GM11168 (cell line): ENCODE results near the gene GCA.

Experiments
- in situ Hi-C: fragments of 300-500 bp; cut with MboI; formaldehyde crosslinking; loops from one replicate; pipeline ENCODE4 v1.12.0; 2022; ENCODE audit warnings: low sequenced_read_pairs; ENCODE audit not compliant: unreplicated experiment

GCA gene

DNA sequence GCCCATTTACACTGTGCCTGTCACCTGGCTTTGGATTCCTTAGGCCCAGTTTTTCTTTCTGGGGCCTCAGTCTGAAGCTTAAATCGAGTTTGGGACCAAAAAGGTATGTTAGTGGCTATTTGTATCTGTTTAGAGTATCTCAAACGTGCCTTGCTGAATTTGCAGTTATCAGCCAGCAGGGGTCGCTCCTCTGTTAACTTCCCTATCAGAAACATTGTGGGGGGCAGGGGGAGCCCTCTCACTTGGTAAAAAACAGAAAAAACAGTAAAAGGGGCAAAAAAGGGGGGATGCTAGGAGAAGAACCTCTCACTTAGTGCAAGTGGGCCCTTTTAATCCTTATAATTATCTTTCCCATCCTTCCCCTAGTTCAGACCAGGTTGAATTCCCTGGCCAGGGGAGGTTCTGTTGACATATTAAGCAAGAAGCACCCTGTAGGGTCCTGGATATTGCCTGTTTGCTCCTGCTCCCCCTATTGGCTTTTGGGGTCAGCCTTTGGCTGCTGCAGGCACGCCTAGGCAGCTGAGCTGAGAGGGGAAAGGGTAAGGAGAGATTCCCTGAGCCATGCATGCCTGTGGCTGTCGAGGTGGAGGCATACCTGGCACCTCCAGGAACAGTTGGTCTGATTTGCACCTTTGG lies 16.7 kb upstream of the GCA start:
- in situ Hi-C loops = no loop called here

DNA sequence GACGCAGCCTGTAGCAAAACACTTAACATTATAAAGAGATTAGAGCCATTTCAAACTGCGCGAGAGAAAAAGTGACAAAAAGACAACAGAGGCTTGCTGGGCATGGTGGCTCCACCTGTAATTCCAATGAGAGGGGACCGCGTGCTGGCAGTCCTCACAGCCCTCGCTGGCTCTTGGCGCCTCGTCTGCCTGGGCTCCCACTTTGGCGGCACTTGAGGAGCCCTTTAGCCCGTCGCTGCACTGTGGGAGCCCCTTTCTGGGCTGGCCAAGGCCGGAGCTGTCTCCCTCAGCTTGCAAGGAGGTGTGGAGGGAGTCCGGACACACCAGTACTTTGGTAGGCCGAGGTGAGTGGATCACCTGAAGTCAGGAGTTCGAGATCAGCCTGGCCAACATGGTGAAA lies 16.1 kb upstream of the GCA start:
- in situ Hi-C loops = no loop called here

DNA sequence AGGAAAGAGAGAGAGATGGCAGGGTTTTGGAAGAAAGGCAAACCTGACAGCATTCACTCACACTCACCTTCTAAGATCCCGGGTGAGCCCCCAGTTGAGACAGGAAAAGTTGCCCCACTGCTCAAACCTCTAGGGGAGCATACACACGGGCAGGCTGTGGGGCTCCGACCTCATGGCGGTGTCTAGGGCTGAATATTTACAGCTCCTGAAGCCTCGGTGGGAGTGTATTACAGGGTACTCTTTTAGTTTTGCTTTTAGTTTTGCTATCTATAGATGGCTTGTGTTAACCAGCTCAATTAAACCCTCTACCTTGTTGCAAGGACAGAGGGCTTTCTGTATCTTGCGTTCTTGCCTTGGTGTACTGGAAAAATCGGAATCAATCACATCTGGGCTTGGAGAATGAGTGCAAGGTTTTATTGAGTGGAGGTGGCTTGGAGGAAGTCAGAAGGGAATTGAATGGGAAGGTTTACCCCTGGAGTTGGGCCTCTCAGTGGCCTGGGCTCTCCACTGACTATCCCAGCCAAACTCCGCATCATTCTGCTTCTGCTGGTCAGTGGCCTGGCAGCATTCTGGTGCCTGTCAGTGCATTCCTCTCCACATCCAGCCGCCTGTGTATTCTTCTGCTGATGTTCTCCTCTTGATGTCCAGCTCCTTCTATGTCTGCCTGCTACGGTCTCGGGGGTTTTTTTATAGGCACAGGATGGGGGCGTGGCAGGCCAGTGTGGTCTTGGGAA lies 15.3 kb upstream of the GCA start:
- in situ Hi-C loops = no loop called here

DNA sequence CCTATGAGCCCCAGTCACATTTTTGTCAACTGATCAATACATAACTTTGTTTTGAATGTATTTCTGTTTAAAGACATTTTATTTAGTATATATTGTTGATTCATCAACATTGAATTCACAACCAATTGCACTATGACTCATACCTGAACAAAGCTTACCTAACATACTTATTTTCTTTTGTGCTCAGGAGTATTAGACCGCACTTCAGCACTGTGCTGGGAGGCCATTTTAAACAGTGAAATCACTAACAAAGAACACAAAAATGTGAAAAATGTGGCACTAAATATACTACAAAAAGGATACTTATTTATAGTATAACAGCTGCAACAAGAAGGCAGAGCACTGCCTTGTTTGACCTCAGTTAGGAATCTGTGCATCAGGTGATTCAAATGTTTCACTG lies 13.1 kb upstream of the GCA start:
- in situ Hi-C loops = no loop called here

DNA sequence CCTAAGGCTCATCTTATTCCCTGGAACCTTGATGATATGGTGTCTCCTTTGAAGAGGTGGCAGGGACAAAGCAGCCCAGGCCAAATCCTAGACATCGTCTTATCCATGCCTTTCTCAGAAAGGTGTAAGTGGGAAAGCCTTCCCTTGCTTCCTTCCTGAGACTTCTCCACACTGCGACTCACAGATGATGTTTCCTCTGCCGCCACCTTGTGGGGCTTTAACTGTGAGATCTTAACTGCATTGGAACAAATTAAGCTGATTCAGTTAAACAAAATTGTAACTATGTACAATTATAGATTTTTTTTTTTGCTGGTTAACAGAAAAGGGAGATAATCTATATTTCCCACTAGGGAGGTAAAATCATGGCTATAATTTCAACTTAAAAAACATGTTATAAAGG lies 10.0 kb upstream of the GCA start:
- in situ Hi-C loops = no loop called here

DNA sequence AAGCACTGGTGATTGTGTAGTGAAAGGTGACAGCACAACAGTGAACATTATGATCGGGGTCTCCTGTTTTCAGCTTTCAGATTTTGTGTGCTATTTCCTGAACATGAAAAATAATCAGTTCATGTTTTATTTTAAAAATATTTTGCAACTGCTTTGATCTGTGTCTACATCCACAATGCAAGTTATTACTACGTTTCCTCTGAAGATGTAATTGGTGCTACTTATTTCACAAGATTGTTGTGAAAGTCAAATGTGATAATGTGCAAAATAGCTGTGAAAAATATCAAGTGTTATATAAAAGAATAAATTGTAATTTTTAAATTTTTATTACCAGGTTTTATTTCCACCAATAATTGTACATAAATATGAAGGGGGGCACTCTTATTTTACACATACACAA lies 6.1 kb upstream of the GCA start:
- in situ Hi-C loops = no loop called here

DNA sequence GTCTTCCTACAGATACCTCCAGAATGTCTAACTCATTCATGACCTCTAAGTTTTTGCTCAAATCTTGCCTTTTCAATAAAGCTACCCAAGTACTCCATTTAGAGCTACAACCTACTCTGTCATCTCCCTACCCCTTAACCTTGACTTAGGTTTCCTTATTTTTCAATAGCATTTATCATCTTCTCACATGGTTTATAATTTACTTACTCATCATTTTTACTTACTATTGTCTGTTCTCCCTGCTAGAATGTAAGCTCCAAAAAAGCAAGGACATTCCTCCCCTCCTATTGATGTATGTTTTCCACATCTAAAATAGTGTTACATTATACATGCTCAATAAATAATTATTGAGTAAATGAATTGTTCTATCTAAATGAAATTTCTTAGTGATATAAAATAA lies 3.1 kb upstream of the GCA start:
- in situ Hi-C loops = no loop called here

DNA sequence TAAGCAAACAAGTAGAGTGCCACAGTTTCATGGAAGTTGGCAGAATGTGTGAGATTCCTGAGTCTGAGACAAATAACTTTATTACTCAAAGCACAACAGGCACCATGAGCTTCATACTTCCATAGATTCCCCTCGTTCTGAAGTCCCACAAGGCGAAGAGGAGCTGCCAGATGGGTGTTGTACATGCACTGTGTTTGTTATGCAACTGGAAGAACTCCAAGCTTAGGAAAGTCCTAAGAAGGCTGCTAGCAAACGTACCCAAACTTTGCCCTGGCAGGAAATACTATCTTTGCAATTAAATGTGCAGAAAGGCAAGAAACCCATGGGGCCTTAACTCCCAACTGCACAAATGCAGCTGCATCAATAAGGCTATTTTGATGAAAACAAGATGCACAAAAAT lies 1.6 kb upstream of the GCA start:
- in situ Hi-C loops = no loop called here

DNA sequence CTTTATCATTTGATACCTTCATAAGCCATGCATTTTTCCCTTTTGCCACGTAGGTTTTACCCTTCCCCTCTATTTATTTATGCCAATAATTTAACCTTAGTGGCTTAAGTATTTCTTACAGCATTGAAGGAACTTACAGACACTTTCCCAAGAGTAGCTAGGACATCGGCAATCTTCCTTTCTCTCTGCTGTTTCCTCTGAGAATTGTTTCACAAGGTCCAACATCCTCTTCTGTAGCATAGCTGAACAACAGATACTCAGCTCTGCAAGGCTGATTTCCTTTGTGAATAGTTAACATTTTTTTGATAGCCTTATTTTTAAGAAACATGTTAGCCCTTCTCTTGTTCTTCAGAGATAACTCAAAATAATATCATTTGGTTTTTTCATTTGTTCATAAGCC lies 1.1 kb upstream of the GCA start:
- in situ Hi-C loops = no loop called here

DNA sequence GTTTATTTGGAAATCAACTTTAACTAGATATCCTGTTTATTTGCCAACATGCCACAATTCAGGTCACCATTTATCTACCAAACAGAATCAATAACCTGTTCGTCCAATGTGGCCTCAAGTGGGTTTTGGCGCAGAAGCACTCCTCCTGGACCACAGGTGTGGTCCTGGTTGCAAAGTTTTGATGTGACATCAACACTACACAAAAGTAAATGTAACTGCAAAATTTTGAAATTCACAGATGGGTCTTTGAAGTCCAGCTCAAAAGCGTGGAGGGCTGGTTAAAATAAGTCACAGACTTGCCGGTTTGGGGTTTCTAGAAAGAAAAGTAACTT lies 474 bp upstream of the GCA start:
- in situ Hi-C loops = no loop called here

DNA sequence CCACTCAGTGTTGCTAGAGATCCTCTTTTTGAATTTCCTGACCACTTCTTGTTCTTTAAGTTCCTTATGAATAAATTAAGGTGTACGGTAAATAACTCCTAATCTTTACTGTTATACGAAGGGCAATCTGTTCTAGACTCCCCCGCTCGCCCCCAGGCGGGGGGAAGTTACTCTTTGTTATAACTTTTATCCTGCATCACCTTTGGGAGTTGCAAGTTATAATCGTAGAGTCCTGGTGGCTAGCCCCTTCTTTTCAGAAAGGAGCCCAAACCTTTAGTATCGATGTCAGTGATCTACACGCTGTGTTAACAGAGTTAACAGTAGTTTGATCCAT lies 652 bp downstream of the GCA start:
- in situ Hi-C loops = no loop called here

DNA sequence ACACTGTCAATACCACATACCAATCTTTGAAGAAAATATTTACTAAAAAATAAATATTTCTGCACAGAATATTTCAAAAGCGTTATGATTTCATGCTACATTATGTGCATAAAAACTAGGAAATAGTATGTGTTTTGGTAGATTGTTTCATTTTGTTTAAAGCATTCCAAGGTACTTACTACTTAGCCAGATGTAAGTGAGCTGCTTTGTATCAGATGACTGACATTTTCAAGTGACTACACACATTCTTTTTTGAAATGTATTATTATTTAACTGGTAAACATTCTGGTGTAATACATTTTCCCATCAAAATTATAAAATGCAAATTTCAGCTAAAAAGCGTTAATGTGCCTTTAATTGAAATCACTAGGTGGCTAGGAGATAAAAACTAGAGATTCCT lies 21.5 kb downstream of the GCA start:
- in situ Hi-C loops = no loop called here

DNA sequence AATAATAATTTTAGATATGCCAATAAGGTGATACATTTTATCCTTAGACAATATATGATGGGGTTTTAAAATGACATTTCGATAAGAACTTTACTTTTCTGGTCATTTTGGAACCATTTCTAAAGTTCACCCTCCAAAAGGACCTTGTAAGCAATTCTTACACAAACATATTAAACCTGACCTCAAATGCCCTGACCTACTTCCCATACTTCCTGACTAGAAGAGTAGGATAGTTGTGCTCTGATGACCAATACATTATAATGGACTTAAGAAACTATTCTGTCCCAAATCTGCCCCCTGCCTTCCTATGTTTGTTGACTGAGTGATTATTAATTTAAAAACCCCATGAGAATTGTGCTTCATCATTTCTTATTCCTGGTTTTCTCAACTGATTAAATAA lies 24.6 kb downstream of the GCA start:
- in situ Hi-C loops = no loop called here

DNA sequence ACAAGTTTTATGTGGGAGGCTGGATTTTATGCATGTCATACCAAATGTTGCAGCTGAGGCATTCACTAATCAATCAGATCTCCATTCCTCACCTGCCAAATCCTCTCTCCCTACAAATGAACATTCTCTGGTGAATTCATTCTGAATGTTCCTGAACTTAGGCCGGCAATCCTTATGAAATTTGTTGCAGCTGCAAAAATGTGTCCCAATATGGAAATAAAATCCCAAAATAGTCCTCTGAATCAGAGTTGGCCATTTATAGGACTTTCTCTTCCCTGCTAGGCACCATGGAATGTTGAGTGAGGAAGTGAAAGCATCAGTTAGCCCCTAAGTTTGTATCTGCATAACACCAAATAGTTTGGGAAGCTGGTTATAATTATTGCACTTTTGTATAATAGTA lies 25.6 kb downstream of the GCA start:
- in situ Hi-C loops = no loop called here

DNA sequence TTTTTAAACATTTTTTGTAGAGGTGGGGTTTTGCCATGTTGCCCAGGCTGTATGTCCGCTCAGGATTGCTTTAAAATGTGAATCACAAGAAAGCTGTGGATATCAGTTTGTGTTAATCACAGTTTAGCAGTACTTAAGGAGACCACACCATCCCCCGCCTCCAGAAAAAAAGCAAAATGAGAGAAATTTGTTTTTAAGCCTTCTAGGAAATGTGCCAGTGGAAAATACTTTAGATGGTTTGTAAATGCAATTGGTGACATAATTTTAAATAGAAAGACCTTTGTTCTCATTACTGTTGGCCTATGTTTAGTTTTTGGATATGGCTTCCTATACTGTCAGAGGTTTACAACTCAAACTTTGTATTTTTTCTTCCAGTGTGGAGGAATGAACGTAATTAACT lies 27.0 kb downstream of the GCA start:
- in situ Hi-C loops = no loop called here

DNA sequence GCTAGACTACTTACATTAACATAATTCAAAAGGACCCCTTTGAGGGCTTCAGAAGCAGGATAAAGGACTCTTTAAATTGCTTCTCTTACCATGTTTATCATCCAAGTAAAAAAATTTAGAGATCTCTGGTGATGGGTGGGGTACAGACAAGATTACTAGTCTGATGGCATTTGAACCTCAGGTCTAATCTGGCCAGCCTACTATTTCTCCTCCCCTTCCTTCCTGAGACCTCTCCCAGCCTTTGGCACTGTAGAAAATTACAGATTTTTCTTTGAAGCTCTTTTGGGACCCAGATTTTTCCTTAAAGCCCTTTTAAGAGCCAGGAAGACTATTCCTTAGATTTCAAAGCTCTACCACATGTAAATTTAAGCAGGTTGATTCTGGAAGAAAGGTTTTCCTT lies 28.9 kb downstream of the GCA start:
- in situ Hi-C loops = no loop called here

DNA sequence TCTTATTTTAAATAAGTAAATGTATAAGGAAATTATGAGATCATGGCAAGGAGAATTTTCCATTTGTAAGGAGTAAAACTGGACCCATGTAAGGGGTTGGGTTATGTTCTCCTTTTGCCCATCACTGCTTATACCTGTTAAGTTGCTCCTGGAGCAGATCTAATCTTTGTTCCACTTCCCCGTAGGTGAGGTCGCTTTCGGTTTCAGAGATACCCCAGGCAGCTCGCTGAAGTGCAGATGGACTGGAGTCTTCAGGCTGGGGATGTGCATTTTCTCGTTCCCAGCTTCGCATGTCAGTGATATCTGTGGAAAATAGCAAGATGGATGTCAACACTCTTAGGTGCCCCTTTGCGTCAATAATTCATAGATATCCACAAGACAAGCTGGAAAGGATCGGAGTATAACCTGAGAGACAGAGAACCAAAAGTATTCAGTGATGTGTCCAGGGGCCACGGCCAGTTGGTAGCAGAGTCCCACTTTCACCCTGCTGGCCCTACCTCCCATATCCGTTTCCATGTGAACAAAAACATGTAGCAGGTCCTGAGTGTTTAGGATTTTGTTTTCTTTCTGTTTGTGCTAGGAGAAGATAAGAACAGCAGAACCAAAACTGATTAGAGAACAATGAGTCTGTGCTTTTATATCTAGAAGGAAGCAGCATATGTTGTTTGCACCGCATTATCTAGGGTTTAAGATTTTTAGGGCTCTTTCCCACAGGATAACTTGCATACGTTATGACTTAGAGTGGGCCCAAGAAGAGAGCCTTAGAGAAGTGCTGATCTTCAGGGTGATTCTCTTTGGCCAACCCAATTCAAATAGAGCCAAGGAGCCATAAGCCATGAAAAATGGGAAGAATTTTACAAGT lies 36.0 kb downstream of the GCA start:
- in situ Hi-C loops = no loop called here

DNA sequence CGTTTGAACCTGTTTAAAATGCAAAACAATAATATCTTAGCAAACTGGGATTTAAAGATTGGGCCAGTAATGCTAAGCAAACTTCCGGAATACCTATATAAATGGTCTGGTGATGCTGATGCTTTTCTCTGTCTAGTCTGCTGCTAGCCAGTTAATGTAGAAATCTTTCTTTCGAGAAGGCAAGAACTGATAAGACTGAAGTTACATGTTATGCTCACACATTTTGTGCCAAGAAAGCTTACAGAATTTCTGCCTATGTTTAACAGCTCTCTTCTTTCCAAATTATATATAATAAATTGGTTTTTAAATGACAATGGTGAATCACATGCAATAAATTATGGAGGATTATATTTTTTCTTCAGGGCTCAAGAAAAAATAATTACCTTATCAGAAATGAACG lies 37.9 kb downstream of the GCA start:
- in situ Hi-C loops = no loop called here

DNA sequence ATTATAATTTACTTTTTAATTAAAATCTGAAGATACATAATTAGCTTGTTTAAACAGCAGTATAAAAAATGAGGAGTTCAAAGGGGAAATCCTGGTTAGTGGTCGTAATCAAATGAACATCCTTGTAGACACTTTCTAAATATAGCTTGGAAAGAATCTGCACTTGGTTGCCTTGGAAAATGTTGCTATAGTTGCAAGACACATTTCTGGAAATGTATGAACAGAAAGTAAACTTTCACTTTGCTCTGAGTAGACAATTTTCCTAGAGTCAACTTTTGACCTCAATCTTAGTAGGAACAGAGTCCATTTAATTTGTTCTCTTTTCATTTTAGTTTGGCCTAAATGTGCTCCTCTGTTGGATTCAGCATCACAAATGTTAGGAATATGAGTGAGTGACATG lies 38.3 kb downstream of the GCA start:
- in situ Hi-C loops = no loop called here

DNA sequence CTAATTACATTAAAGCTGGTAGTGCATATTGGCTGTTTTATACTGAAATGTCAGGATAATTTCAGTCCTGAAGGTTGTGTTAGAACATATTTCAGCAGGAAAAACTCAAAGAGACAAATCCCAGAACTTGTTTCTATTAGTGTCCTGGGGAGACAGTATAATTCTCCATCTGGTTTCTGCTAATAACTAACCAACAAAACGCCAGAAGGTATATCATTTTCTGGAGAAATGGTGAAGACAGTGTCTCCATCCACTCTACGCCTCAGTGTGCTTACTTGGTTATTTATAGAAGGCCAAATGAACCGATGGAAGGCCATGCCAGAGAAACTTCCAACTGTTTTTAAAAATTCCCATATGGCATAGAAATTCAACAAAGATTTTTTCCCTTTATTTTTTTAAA lies 41.6 kb downstream of the GCA start:
- in situ Hi-C loops = no loop called here

DNA sequence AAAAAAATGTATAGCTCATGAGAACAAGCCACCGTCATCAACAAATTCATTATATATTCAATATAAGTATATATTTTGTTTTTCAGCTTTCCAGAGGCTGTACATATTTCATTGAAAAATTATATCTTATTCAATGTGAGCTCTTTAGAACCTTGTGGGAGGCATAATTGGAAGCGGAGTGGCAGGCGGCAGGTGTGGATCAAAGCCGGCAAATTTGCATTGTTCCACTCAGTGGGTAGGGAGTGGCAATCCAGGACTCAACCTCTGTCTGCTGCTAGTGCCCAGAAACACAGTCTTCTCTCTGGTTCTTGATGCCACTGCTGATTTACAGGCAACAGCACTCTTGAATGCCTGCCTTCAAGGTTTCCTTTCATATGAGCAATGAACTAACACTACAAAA lies 46.9 kb downstream of the GCA start:
- in situ Hi-C loops = no loop called here

DNA sequence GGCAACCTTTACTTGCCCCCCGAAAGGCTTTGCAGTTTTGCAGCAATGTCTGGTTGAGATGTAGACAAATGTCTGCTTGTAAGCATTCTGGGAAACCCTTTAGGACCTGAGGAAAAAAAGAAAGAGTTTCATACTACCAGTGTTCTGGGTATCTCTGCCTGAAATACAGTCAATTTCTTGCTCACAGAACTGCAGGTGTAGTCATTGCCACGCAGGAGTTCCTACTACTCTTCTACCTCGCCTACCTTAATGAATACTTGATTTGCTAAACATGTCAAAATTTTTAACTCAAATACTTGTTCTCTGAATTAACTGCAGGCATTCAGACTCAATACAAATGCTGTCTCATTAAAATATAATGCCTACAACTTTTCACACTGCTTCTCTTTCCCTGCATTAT lies 56.4 kb downstream of the GCA start:
- in situ Hi-C loops = no loop called here
